IMR-90 (cell line): ENCODE data around the gene HOXA3. TPM values are rescaled to one million over a fixed set of nuclear protein-coding genes. Genes with fewer than 3 reads are reported as not detected.

Experiments used
- ATAC-seq: fragments of 200-7000 bp; cut with Tn5 transposase; 2 replicates; pipeline ENCODE4 v1.9.1; 2020; ENCODE audit warnings: low read depth, mild to moderate bottlenecking, moderate library complexity
- BruUV-seq: library from RNA; stranded (reverse); fragments of 400-500 nt; replicated peaks from 2 replicates; lab custom pipeline; 2021; lab: Mats Ljungman, UMichigan
- CTCF ChIA-PET: fragments of 300-600 bp; formaldehyde crosslinking; extraction: SDS; loops from one replicate; lab custom pipeline; 2021; ENCODE audit warnings: antibody characterized with exemption; lab: Yijun Ruan, JAX
- POLR2A ChIA-PET: fragments of 300-600 bp; sonication (Branson Sonifier 250); formaldehyde crosslinking; loops from one replicate; lab custom pipeline; 2022; ENCODE audit warnings: antibody characterized with exemption; ENCODE audit not compliant: unreplicated experiment; lab: Charles Lee
- DNase-seq: peaks from one replicate; pipeline ENCODE4 v3.0.0; 2013
- H2AFZ ChIP-seq: replicated peaks from 2 replicates; pipeline ENCODE3; 2013; ENCODE audit warnings: low read length, mild to moderate bottlenecking; ENCODE audit not compliant: poor library complexity
- H2AK5ac ChIP-seq: 2 replicates; pipeline ENCODE4 v1.6.1; 2013; ENCODE audit warnings: low read depth, low read length, inconsistent platforms
- H2AK9ac ChIP-seq: replicated peaks from 2 replicates; pipeline ENCODE3; 2013; ENCODE audit warnings: mild to moderate bottlenecking, low read depth, low read length, moderate library complexity; ENCODE audit not compliant: poor library complexity
- H2BK120ac ChIP-seq: 2 replicates; pipeline ENCODE4 v1.6.1; 2013; ENCODE audit warnings: low read depth, low read length, inconsistent platforms
- H2BK15ac ChIP-seq: 3 replicates; pipeline ENCODE4 v1.6.1; 2013; ENCODE audit warnings: low read depth, low read length, inconsistent platforms
- H2BK20ac ChIP-seq: 2 replicates; pipeline ENCODE4 v1.6.1; 2013; ENCODE audit warnings: low read depth, mild to moderate bottlenecking, inconsistent platforms, low read length, moderate library complexity
- H2BK5ac ChIP-seq: 2 replicates; pipeline ENCODE4 v1.6.1; 2013; ENCODE audit warnings: mild to moderate bottlenecking, low read depth, low read length, inconsistent platforms; ENCODE audit not compliant: poor library complexity, severe bottlenecking
- H3K14ac ChIP-seq: replicated peaks from 2 replicates; pipeline ENCODE4 v1.6.1; 2013; ENCODE audit warnings: low read depth, low read length, inconsistent platforms
- H3K18ac ChIP-seq: 2 replicates; pipeline ENCODE4 v1.6.1; 2013; ENCODE audit warnings: low read depth, low read length, control low read depth
- H3K23ac ChIP-seq: 2 replicates; pipeline ENCODE4 v1.6.1; 2013; ENCODE audit warnings: low read depth, low read length, inconsistent platforms
- H3K27ac ChIP-seq: 2 replicates; pipeline ENCODE4 v1.5.1; 2013; ENCODE audit warnings: mild to moderate bottlenecking, control low read depth, low read length; ENCODE audit not compliant: insufficient read depth
- H3K27me3 ChIP-seq: 2 replicates; pipeline ENCODE4 v1.6.1; 2013; ENCODE audit warnings: low read length; ENCODE audit not compliant: control insufficient read depth, insufficient read depth
- H3K36me3 ChIP-seq: 2 replicates; pipeline ENCODE4 v1.6.1; 2013; ENCODE audit warnings: low read length, mixed read lengths; ENCODE audit not compliant: control insufficient read depth, insufficient read depth
- H3K4ac ChIP-seq: 2 replicates; pipeline ENCODE4 v1.6.1; 2013; ENCODE audit warnings: low read depth, low read length, inconsistent platforms
- H3K4me1 ChIP-seq: 2 replicates; pipeline ENCODE4 v1.6.1; 2013; ENCODE audit warnings: low read length, mixed read lengths; ENCODE audit not compliant: control insufficient read depth, insufficient read depth
- H3K4me2 ChIP-seq: 2 replicates; pipeline ENCODE4 v1.6.1; 2013; ENCODE audit warnings: low read depth, mild to moderate bottlenecking, control low read depth, low read length, moderate library complexity
- H3K4me3 ChIP-seq: 2 replicates; pipeline ENCODE4 v1.5.1; 2013; ENCODE audit warnings: low read depth, mild to moderate bottlenecking, control low read depth, low read length, moderate library complexity; ENCODE audit not compliant: insufficient read depth
- H3K56ac ChIP-seq: 2 replicates; pipeline ENCODE4 v1.6.1; 2013; ENCODE audit warnings: low read length, inconsistent platforms; ENCODE audit not compliant: insufficient read depth; ENCODE audit errors: extremely low read depth
- H3K79me1 ChIP-seq, 2 experiments: 2 replicates each; pipeline ENCODE4 v1.6.1; 2013; ENCODE audit warnings: low read length in 2 of 2, inconsistent platforms in 1 of 2, low read depth in 1 of 2
- H3K9ac ChIP-seq: 2 replicates; pipeline ENCODE4 v1.6.1; 2013; ENCODE audit warnings: low read depth, low read length, control low read depth
- H3K9me1 ChIP-seq: 2 replicates; pipeline ENCODE4 v1.6.1; 2013; ENCODE audit warnings: low read length, inconsistent platforms; ENCODE audit not compliant: insufficient read depth
- H3K9me3 ChIP-seq: 2 replicates; pipeline ENCODE4 v1.6.1; 2013; ENCODE audit warnings: low read length; ENCODE audit not compliant: control insufficient read depth, insufficient read depth
- H4K20me1 ChIP-seq: 2 replicates; pipeline ENCODE4 v1.6.1; 2013; ENCODE audit warnings: low read length, inconsistent platforms; ENCODE audit not compliant: insufficient read depth
- H4K5ac ChIP-seq: 2 replicates; pipeline ENCODE4 v1.6.1; 2013; ENCODE audit warnings: mild to moderate bottlenecking, low read depth, low read length, control low read depth
- H4K8ac ChIP-seq, 2 experiments: 2 replicates each; pipeline ENCODE4 v1.6.1; 2013; ENCODE audit warnings: low read depth in 2 of 2, low read length in 2 of 2, control low read depth in 1 of 2, inconsistent platforms in 1 of 2
- H4K91ac ChIP-seq: 2 replicates; pipeline ENCODE4 v1.6.1; 2013; ENCODE audit warnings: low read depth, low read length, inconsistent platforms; ENCODE audit not compliant: insufficient read depth
- BHLHE40 ChIP-seq: fragments of 150-350 bp; IDR thresholded peaks from 2 replicates; pipeline ENCODE4 v1.6.1; 2016; ENCODE audit warnings: mild to moderate bottlenecking, low read depth, low read length
- CHD1 ChIP-seq: IDR thresholded peaks from 2 replicates; pipeline ENCODE4 v1.6.1; 2012; ENCODE audit warnings: low read depth, low read length, improper control_type of control experiment
- FOS ChIP-seq: fragments of 150-350 bp; IDR thresholded peaks from 2 replicates; pipeline ENCODE4 v1.6.1; 2016; ENCODE audit warnings: low read depth, low read length
- MAZ ChIP-seq: IDR thresholded peaks from 2 replicates; pipeline ENCODE4 v1.6.1; 2012; ENCODE audit warnings: low read depth, mild to moderate bottlenecking, low read length, improper control_type of control experiment, moderate library complexity, borderline replicate concordance
- POLR2A ChIP-seq: IDR thresholded peaks from 2 replicates; pipeline ENCODE4 v1.6.1; 2012; ENCODE audit warnings: mild to moderate bottlenecking, low read depth, low read length
- WGBS, 2 experiments: methylation state at CpG; one replicate each; pipeline versions ENCODE4 v1.1.5 to v1.1.7; 2013; ENCODE audit warnings: missing lambda C conversion rate in 2 of 2; ENCODE audit not compliant: insufficient read length in 1 of 2; ENCODE audit errors: extremely low coverage in 2 of 2; 5-methylcytosine and 5-hydroxymethylcytosine counted together
- dilution Hi-C: fragments of 300-500 bp; cut with HindIII; formaldehyde crosslinking; loops from one replicate; pipeline ENCODE4 v1.14.3; 2018; ENCODE audit warnings: low sequenced_read_pairs; ENCODE audit not compliant: unreplicated experiment
- in situ Hi-C: fragments of 300-500 bp; cut with MboI; formaldehyde crosslinking; loops from 3 replicates; pipeline ENCODE4 v1.14.3; 2019; ENCODE audit warnings: low sequenced_read_pairs, inconsistent platforms, mixed read lengths
- intact Hi-C: fragments of 100-400 bp; cut with micrococcal nuclease; formaldehyde crosslinking; loops from 2 replicates; pipeline ENCODE4 v1.10.0; 2022
- polyA plus RNA-seq, 3 experiments: library from polyadenylated mRNA; depleted of rRNA; stranded (reverse); fragments of >200 nt; gene quantifications; 2 replicates each; pipeline ENCODE4 v1.2.3, GENCODE V29; 2012; ENCODE audit warnings: low replicate concordance in 1 of 3
- total RNA-seq: library from RNA; depleted of rRNA; stranded (reverse); fragments of >200 nt; gene quantifications from 2 replicates; pipeline ENCODE4 v1.2.3, GENCODE V29; 2012
- TF ChIP-seq, protein P1 (sequence below): fragments of 150-350 bp; IDR thresholded peaks from 2 replicates; pipeline ENCODE4 v1.6.1; 2016; ENCODE audit warnings: low read depth, mild to moderate bottlenecking, low read length, moderate library complexity, borderline replicate concordance
- TF ChIP-seq, protein P2 (sequence below): fragments of 150-350 bp; IDR thresholded peaks from 2 replicates; pipeline ENCODE4 v1.6.1; 2017; ENCODE audit warnings: mild to moderate bottlenecking, antibody characterized with exemption, low read length, low read depth

HOXA3 gene
- total and polyA plus RNA-seq, 2 of the 4 experiments (the other 2 are of a cell fraction): 0.90 to 5.4 TPM

- Histone ChIP-seq H3K18ac (peak within 1 kb of the TSS; percentile 76), H4K91ac (peak within 1 kb of the TSS; percentile 89), H3K4me3 (peak within 1 kb of the TSS; percentile 76), H2AK5ac (peak within 1 kb of the TSS; percentile 83), H4K5ac (peak within 1 kb of the TSS; percentile 100), H3K27ac (peak within 1 kb of the TSS; percentile 77), H2BK20ac (peak within 1 kb of the TSS; percentile 21; the same call in 1 of the 2 replicates), H2AFZ (peak within 1 kb of the TSS; percentile 93), H3K4me2 (peak within 1 kb of the TSS; percentile 100), H2BK15ac (peak within 1 kb of the TSS; percentile 58; the same call in 2 of the 3 replicates), H4K8ac (peak within 1 kb of the TSS; percentile 92 to 98), H3K4me1 (peaks cover 24% of the 10 kb centered on the region), H3K4ac (peak within 1 kb of the TSS; percentile 81), H4K20me1 (no peaks in the 10 kb centered on the region), H3K9me3 (no peaks in the 10 kb centered on the region), H3K79me1 (peaks cover 27 to 41% of the 10 kb centered on the region in 2 experiments), H3K56ac (peak within 1 kb of the TSS; percentile 58), H3K27me3 (no peaks in the 10 kb centered on the region), H3K36me3 (peaks cover 3% of the 10 kb centered on the region; the same call in 1 of the 2 replicates), H2BK5ac (peak within 1 kb of the TSS; percentile 62), H3K14ac (peak within 1 kb of the TSS; percentile 65), H3K23ac (peak within 1 kb of the TSS; percentile 94), H2AK9ac (peak within 1 kb of the TSS; percentile 75), H3K9ac (peak within 1 kb of the TSS; percentile 92), H3K9me1 (peaks cover 11% of the 10 kb centered on the region), H2BK120ac (peak within 1 kb of the TSS; percentile 66)
- CTCF ChIA-PET: interaction anchor here (0.8 to 1.8 kb wide), 6 partner anchors 10 to 444 kb away, joined by 3 to 5 read pairs (median 4); no protein-coding TSS in a partner anchor
- DNase-seq (peak; percentile 83), ATAC-seq (peak; percentile 92)
- WGBS, 2 experiments: 3% methylated on average over 23 of the region's 67 CpGs; no CpG with 5 or more reads in 1 of the 2 experiments
- POLR2A ChIA-PET: interaction anchor here (0.6 to 1.1 kb wide), 4 partner anchors 11 to 333 kb away, joined by 3 to 4 read pairs (median 3); no protein-coding TSS in a partner anchor
- no TSS peak for BruUV-seq
- TF ChIP-seq FOS (peak; percentile 74), POLR2A (peak; percentile 31; the same call in 1 of the 2 replicates), BHLHE40 (0 out of 2 replicates have a peak, but pooled peaks have one; percentile 9), CHD1 (no peak; the same call in 1 of the 2 replicates), MAZ (peak; percentile 89)
- TF ChIP-seq, protein P1, sequence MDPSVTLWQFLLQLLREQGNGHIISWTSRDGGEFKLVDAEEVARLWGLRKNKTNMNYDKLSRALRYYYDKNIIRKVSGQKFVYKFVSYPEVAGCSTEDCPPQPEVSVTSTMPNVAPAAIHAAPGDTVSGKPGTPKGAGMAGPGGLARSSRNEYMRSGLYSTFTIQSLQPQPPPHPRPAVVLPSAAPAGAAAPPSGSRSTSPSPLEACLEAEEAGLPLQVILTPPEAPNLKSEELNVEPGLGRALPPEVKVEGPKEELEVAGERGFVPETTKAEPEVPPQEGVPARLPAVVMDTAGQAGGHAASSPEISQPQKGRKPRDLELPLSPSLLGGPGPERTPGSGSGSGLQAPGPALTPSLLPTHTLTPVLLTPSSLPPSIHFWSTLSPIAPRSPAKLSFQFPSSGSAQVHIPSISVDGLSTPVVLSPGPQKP: no peak
- TF ChIP-seq, protein P2, sequence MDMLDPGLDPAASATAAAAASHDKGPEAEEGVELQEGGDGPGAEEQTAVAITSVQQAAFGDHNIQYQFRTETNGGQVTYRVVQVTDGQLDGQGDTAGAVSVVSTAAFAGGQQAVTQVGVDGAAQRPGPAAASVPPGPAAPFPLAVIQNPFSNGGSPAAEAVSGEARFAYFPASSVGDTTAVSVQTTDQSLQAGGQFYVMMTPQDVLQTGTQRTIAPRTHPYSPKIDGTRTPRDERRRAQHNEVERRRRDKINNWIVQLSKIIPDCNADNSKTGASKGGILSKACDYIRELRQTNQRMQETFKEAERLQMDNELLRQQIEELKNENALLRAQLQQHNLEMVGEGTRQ: peak; percentile 99
- intact Hi-C loops: loop anchor here (5.0 kb wide), 1 partner anchor 98 kb away; no protein-coding TSS in a partner anchor
- in situ Hi-C loops: no loop called here
- dilution Hi-C loops: no loop called here
These were observed 21.6 kb downstream of the HOXA3 start, which contains the start of gene HOXA4 for GRCh38 chr7:27130540-27131389. HOXA4 (minus strand) TSS chr7:27130757; CDS start chr7:27130733, 24 bp downstream.
